Stimulated activated CD8-positive, alpha-beta memory T cell treated with anti-CD3 and anti-CD28 coated beads, Interleukin-7, amount 100 ng/mL, for 48 hours (primary cell): Measurements from ENCODE around the gene TMEM244.
"Not testable (repeated sequence)": the region's sequence is repeated elsewhere in the genome, so short reads cannot be mapped to it uniquely, and the experiment has no call there.

Experiments used
- DNase-seq, 2 donors: peaks; one replicate each; pipeline ENCODE4 v3.0.0-alpha.2; 2020; ENCODE audit warnings: low read depth in 1 of 2; ENCODE audit errors: extremely low read depth in 1 of 2

The TMEM244 gene

GRCh38 chr6:129860908-129861665 lies at the start of gene TMEM244:
TSS of gene TMEM244 (minus strand) at chr6:129861315. CDS start at chr6:129861188, 127 bp downstream.
- no peak for DNase-seq

- no peak for DNase-seq
Observed at GRCh38 chr6:129908858-129909257, 47.7 kb upstream of the TMEM244 start.

GRCh38 chr6:129908356-129908755 lies 47.2 kb upstream of the TMEM244 start:
- no peak for DNase-seq

GRCh38 chr6:129906515-129907077 lies 45.5 kb upstream of the TMEM244 start:
- DNase-seq = no peak

GRCh38 chr6:129903082-129903481 lies 42.0 kb upstream of the TMEM244 start:
- DNase-seq = no peak

- DNase-seq = no peak
Observed at GRCh38 chr6:129902681-129903080, 41.6 kb upstream of the TMEM244 start.

GRCh38 chr6:129901910-129902309 lies 40.8 kb upstream of the TMEM244 start:
- no peak for DNase-seq

- DNase-seq = no peak
Observed at GRCh38 chr6:129895692-129896091, 34.6 kb upstream of the TMEM244 start.

- DNase-seq = no peak
Observed at GRCh38 chr6:129894921-129895320, 33.8 kb upstream of the TMEM244 start.

- DNase-seq = no peak
Observed at GRCh38 chr6:129893640-129894039, 32.5 kb upstream of the TMEM244 start.

- no peak for DNase-seq
Observed at GRCh38 chr6:129890701-129891100, 29.6 kb upstream of the TMEM244 start.

- no peak for DNase-seq
Observed at GRCh38 chr6:129890164-129890563, 29.0 kb upstream of the TMEM244 start.

GRCh38 chr6:129889580-129889979 lies 28.5 kb upstream of the TMEM244 start:
- DNase-seq = no peak

GRCh38 chr6:129886401-129887155 lies 25.5 kb upstream of the TMEM244 start:
- DNase-seq = no peak

GRCh38 chr6:129884211-129884610 lies 23.1 kb upstream of the TMEM244 start:
- DNase-seq = no peak

- no peak for DNase-seq
Observed at GRCh38 chr6:129882510-129883023, 21.5 kb upstream of the TMEM244 start.

GRCh38 chr6:129877894-129878293 lies 16.8 kb upstream of the TMEM244 start:
- not testable (repeated sequence) for DNase-seq

GRCh38 chr6:129875610-129876520 lies 14.8 kb upstream of the TMEM244 start:
- no peak for DNase-seq

GRCh38 chr6:129874837-129875236 lies 13.7 kb upstream of the TMEM244 start:
- no peak for DNase-seq

GRCh38 chr6:129872586-129872985 lies 11.5 kb upstream of the TMEM244 start:
- no peak for DNase-seq

GRCh38 chr6:129871221-129871620 lies 10.1 kb upstream of the TMEM244 start:
- no peak for DNase-seq
